ENCODE measurements around the gene FXYD5. TPM values are rescaled to one million over a fixed set of nuclear protein-coding genes. Genes with fewer than 3 reads are reported as not detected.

FXYD5 gene
- total and polyA plus RNA-seq, 10 of the 15 experiments (the other 5 are each of a cell fraction or from before 2014, with no cell fraction given) = 30.0 to 159 (median 93.9) TPM

DNA sequence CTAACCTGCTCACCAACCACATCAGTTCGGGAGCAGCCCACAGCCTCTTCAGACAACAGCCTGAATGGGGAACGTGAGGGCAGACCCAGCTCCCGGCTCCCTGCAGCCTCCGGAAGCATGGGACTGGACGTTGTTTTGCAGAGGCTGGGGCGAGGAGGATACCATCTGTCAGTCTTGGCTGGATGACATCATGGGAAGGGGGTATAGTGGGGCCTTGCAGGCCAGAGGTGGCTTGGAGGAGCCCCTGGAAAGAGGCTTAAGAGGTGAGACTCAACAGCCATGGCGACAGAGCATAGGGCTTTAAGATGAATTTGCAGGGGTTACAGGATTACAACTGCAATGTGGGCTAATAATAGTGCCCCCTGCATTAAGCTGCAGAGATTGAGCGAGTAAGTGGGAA is 37.4 kb upstream of the FXYD5 start:
- no peak overlapping the region for H3K4me3 ChIP-seq
- TF ChIP-seq, protein P1, sequence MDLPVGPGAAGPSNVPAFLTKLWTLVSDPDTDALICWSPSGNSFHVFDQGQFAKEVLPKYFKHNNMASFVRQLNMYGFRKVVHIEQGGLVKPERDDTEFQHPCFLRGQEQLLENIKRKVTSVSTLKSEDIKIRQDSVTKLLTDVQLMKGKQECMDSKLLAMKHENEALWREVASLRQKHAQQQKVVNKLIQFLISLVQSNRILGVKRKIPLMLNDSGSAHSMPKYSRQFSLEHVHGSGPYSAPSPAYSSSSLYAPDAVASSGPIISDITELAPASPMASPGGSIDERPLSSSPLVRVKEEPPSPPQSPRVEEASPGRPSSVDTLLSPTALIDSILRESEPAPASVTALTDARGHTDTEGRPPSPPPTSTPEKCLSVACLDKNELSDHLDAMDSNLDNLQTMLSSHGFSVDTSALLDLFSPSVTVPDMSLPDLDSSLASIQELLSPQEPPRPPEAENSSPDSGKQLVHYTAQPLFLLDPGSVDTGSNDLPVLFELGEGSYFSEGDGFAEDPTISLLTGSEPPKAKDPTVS (IDR thresholded peaks at IDR 0.05; ENCODE audit: low read depth, low read length) = no peak
- TF ChIP-seq TCF3 (IDR thresholded peaks at IDR 0.05; ENCODE audit: borderline replicate concordance, insufficient read depth, low read depth, low read length) = no peak
- H3K9ac ChIP-seq (ENCODE audit: control insufficient read depth, insufficient read depth, low read length) = no peak overlapping the region
- H3K9me3 ChIP-seq (replicated peaks; ENCODE audit: control insufficient read depth, insufficient read depth, low read length) = no peaks in the 10 kb centered on the region
- CTCF ChIA-PET = interaction anchor here (1.2 to 6.4 kb wide), 5 partner anchors 19 to 100 kb away, joined by 3 to 75 read pairs (median 4); partner anchors contain the start of genes FXYD7 and LGI4
- intact Hi-C loops (cut with micrococcal nuclease; ENCODE audit: unreplicated experiment) (no loop called here), in situ Hi-C loops (cut with MboI) (no loop called here)
- WGBS (ENCODE audit: insufficient coverage, insufficient replicate concordance, low lambda C conversion rate, missing lambda C conversion rate) = 26% methylated on average over 8 of the region's 8 CpGs
- no peaks in the 10 kb centered on the region for H4K20me1 ChIP-seq (ENCODE audit: control insufficient read depth, insufficient read depth)
- H2AFZ ChIP-seq (ENCODE audit: control insufficient read depth, low read depth, low read length) = no peak overlapping the region
- POLR2A ChIA-PET = no interaction called here
- BruUV-seq (replicated peaks) = no TSS peak
- RAD21 ChIA-PET (ENCODE audit: unreplicated experiment) = no interaction called here
- no peak overlapping the region for H3K27ac ChIP-seq (ENCODE audit: control insufficient read depth, insufficient read depth)
- H3K4me1 ChIP-seq (ENCODE audit: control insufficient read depth, insufficient read depth, low read length) = peaks cover 6% of the 10 kb centered on the region
- H3K27me3 ChIP-seq (replicated peaks in 1 of 2; ENCODE audit: control insufficient read depth in 2 of 2, insufficient read depth in 2 of 2, low read length in 1 of 2) = no peaks in the 10 kb centered on the region
- FAIRE-seq = no peak
- H3K4me2 ChIP-seq (ENCODE audit: control insufficient read depth, insufficient read depth) = no peak overlapping the region
- no peak for DNase-seq (ENCODE audit: low read depth, low spot score)
- H3K36me3 ChIP-seq (ENCODE audit: control insufficient read depth in 2 of 2, insufficient read depth in 2 of 2, low read length in 1 of 2) = no peaks in the 10 kb centered on the region
- no peaks in the 10 kb centered on the region for H3K79me2 ChIP-seq (ENCODE audit: control insufficient read depth, insufficient read depth, low read length)
- SMC1A ChIA-PET (ENCODE audit: uncharacterized antibody, unreplicated experiment) = interaction anchor here (2.4 to 3.6 kb wide), 2 partner anchors 19 to 24 kb away, joined by 10 read pairs; partner anchors contain the start of gene LGI4
- ATAC-seq = no peak

DNA sequence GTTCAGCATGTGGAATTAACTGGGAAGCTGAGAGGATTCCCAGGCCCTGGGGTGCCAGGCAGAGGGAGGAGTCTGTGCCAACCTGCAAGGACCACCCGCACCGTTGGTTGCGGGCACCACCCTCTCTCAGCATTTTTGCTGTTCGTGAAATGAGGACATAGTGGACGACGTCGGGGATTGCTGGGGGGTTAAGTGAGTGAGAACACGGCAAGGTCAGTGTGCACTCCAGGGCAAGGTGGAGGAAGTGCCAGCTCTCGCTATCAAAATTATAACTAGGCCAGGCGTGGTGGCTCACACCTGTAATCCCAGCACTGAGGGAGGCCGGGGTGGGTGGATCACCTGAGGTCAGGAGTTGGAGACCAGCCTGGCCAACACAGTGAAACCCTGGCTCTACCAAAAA is 36.7 kb upstream of the FXYD5 start:
- RAD21 ChIA-PET (ENCODE audit: unreplicated experiment) = no interaction called here
- DNase-seq (ENCODE audit: low read depth, low spot score) (no peak), FAIRE-seq (no peak), ATAC-seq (no peak)
- CTCF ChIA-PET = interaction anchor here (1.2 to 6.4 kb wide), 4 partner anchors 18 to 99 kb away, joined by 3 to 75 read pairs (median 19); partner anchors contain the start of genes FXYD7 and LGI4
- Histone ChIP-seq H4K20me1 (ENCODE audit: control insufficient read depth, insufficient read depth) (no peaks in the 10 kb centered on the region), H3K79me2 (ENCODE audit: control insufficient read depth, insufficient read depth, low read length) (no peaks in the 10 kb centered on the region), H3K4me3 (no peak overlapping the region), H3K4me1 (ENCODE audit: control insufficient read depth, insufficient read depth, low read length) (peaks cover 6% of the 10 kb centered on the region), H3K9ac (ENCODE audit: control insufficient read depth, insufficient read depth, low read length) (no peak overlapping the region), H3K4me2 (ENCODE audit: control insufficient read depth, insufficient read depth) (no peak overlapping the region), H3K36me3 (ENCODE audit: control insufficient read depth in 2 of 2, insufficient read depth in 2 of 2, low read length in 1 of 2) (no peaks in the 10 kb centered on the region), H3K27me3 (replicated peaks in 1 of 2; ENCODE audit: control insufficient read depth in 2 of 2, insufficient read depth in 2 of 2, low read length in 1 of 2) (no peaks in the 10 kb centered on the region), H3K27ac (ENCODE audit: control insufficient read depth, insufficient read depth) (no peak overlapping the region), H2AFZ (ENCODE audit: control insufficient read depth, low read depth, low read length) (no peak overlapping the region), H3K9me3 (replicated peaks; ENCODE audit: control insufficient read depth, insufficient read depth, low read length) (no peaks in the 10 kb centered on the region)
- no TSS peak for BruUV-seq (replicated peaks)
- SMC1A ChIA-PET (ENCODE audit: uncharacterized antibody, unreplicated experiment) = interaction anchor here (0.7 to 3.6 kb wide), 3 partner anchors 18 to 230 kb away, joined by 3 to 10 read pairs (median 10); partner anchors contain the start of genes FFAR1 and LGI4
- in situ Hi-C loops (cut with MboI) (no loop called here), intact Hi-C loops (cut with micrococcal nuclease; ENCODE audit: unreplicated experiment) (no loop called here)
- WGBS (ENCODE audit: insufficient coverage, insufficient replicate concordance, low lambda C conversion rate, missing lambda C conversion rate) = 61% methylated on average over 11 of the region's 11 CpGs
- POLR2A ChIA-PET = interaction anchor here (0.6 kb wide), 1 partner anchor 362 kb away, joined by 5 read pairs; no protein-coding TSS in a partner anchor
- TF ChIP-seq NFYA (IDR thresholded peaks at IDR 0.05; ENCODE audit: borderline replicate concordance, low read depth, low read length) (no peak), ETV6 (conservative IDR thresholded peaks at IDR 0.05 in 1 of 2, IDR thresholded peaks at IDR 0.05 in 1 of 2; ENCODE audit: borderline replicate concordance in 1 of 2, low read depth in 1 of 2) (no peak), ZNF384 (IDR thresholded peaks at IDR 0.05; ENCODE audit: borderline replicate concordance, low read depth, low read length) (no peak), POLR2AphosphoS5 (IDR thresholded peaks at IDR 0.05; ENCODE audit: low read length) (no peak), CHD4 (IDR thresholded peaks at IDR 0.05) (no peak), NFXL1 (IDR thresholded peaks at IDR 0.05; ENCODE audit: borderline replicate concordance) (no peak), ZNF217 (IDR thresholded peaks at IDR 0.05) (no peak), GATAD2B (conservative IDR thresholded peaks at IDR 0.05; ENCODE audit: low read depth) (no peak), TCF3 (IDR thresholded peaks at IDR 0.05; ENCODE audit: borderline replicate concordance, insufficient read depth, low read depth, low read length) (no peak), MYB (IDR thresholded peaks at IDR 0.05; ENCODE audit: borderline replicate concordance, low read depth, low read length) (no peak), NR2F1 (conservative IDR thresholded peaks at IDR 0.05) (no peak), KDM1A (IDR thresholded peaks at IDR 0.05; ENCODE audit: borderline replicate concordance) (no peak), SPI1 (IDR thresholded peaks at IDR 0.05; ENCODE audit: borderline replicate concordance, insufficient read depth, low read depth, low read length) (no peak)
- TF ChIP-seq, protein P2, sequence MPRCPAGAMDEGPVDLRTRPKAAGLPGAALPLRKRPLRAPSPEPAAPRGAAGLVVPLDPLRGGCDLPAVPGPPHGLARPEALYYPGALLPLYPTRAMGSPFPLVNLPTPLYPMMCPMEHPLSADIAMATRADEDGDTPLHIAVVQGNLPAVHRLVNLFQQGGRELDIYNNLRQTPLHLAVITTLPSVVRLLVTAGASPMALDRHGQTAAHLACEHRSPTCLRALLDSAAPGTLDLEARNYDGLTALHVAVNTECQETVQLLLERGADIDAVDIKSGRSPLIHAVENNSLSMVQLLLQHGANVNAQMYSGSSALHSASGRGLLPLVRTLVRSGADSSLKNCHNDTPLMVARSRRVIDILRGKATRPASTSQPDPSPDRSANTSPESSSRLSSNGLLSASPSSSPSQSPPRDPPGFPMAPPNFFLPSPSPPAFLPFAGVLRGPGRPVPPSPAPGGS (IDR thresholded peaks at IDR 0.05; ENCODE audit: borderline replicate concordance, insufficient read depth, low read depth, low read length, poor library complexity, severe bottlenecking) = no peak

Measured in GM12878 (cell line).